ENCODE data around the gene RRBP1. TPM values are rescaled to one million over a fixed set of nuclear protein-coding genes. Genes with fewer than 3 reads are reported as not detected.

RRBP1 gene
- total RNA-seq, 4 donors from 2014 or later, result 76.5 to 162 (median 83.9) TPM

DNA sequence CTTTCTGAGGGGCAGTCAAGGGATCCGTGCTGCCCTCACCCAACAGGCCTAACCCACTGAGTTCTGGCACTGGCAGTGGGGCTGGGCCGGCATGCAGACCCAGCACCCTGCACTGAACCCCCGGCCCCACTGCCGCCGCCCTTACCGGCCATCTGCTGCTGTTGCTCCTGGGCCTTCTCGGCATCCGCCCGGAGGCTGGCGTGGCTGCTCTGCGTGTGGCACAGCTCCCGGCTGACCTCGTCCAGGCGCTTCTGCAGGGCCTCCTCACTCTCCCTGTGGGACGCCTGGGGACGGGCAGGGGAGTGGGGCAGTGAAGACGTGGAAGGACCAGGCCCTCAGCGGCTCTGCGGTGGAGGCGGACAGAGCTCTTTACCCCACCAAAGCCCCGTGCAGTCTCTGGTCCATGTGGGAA is 52.4 kb downstream of the RRBP1 start:
- H3K27ac ChIP-seq, result no peak overlapping the region
- WGBS, 2 donors, result 91 to 94% methylated on average over 20 to 21 of the region's 21 CpGs
- peaks cover 0 to 17% (median 4%) of the 10 kb centered on the region in 4 donors for H3K4me1 ChIP-seq
- no peaks in the 10 kb centered on the region for H3K27me3 ChIP-seq
- DNase-seq (ENCODE audit: low spot score in 2 of 2), result no peak
- TF ChIP-seq EP300 (IDR thresholded peaks at IDR 0.05) (no peak), POLR2A (IDR thresholded peaks at IDR 0.05) (no peak)
- TF ChIP-seq, protein P1, sequence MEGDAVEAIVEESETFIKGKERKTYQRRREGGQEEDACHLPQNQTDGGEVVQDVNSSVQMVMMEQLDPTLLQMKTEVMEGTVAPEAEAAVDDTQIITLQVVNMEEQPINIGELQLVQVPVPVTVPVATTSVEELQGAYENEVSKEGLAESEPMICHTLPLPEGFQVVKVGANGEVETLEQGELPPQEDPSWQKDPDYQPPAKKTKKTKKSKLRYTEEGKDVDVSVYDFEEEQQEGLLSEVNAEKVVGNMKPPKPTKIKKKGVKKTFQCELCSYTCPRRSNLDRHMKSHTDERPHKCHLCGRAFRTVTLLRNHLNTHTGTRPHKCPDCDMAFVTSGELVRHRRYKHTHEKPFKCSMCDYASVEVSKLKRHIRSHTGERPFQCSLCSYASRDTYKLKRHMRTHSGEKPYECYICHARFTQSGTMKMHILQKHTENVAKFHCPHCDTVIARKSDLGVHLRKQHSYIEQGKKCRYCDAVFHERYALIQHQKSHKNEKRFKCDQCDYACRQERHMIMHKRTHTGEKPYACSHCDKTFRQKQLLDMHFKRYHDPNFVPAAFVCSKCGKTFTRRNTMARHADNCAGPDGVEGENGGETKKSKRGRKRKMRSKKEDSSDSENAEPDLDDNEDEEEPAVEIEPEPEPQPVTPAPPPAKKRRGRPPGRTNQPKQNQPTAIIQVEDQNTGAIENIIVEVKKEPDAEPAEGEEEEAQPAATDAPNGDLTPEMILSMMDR (IDR thresholded peaks at IDR 0.05), result no peak
- peaks cover 2 to 100% (median 6%) of the 10 kb centered on the region in 3 donors for H3K36me3 ChIP-seq
- H3K9me3 ChIP-seq, result no peaks in the 10 kb centered on the region
- no peak overlapping the region for H3K4me3 ChIP-seq

DNA sequence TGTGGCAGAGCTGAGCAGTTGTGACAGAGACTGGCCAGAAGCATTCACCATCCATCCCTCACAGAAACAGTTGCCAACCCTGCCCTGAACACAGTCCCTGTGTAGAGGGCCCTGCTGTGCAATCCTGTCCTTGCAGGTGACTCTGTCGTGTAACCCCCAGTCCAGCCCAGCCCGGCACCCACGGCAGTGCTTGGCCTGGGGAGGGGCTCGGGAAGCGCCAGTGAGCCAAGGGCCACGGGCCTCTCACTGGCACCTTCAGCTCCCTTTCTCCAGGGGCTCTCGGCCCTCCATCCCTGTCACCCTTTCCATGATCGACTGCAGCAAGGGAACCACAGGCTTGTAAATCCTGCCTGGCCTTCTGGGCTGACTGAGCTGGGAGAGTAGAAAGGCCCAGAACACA is 53.0 kb downstream of the RRBP1 start:
- H3K9me3 ChIP-seq, result no peaks in the 10 kb centered on the region
- no peaks in the 10 kb centered on the region for H3K27me3 ChIP-seq
- no peak for DNase-seq (ENCODE audit: low spot score in 2 of 2)
- WGBS, 2 donors, result 82 to 92% methylated on average over 2 to 7 of the region's 8 CpGs
- TF ChIP-seq POLR2A (IDR thresholded peaks at IDR 0.05), result no peak
- TF ChIP-seq EP300 (IDR thresholded peaks at IDR 0.05), result no peak
- TF ChIP-seq, protein P1 (IDR thresholded peaks at IDR 0.05), result no peak
- no peak overlapping the region for H3K4me3 ChIP-seq
- peaks cover 2 to 100% (median 9%) of the 10 kb centered on the region in 3 donors for H3K36me3 ChIP-seq
- H3K4me1 ChIP-seq, result peaks cover 0 to 11% (median 1%) of the 10 kb centered on the region in 4 donors
- no peak overlapping the region for H3K27ac ChIP-seq

DNA sequence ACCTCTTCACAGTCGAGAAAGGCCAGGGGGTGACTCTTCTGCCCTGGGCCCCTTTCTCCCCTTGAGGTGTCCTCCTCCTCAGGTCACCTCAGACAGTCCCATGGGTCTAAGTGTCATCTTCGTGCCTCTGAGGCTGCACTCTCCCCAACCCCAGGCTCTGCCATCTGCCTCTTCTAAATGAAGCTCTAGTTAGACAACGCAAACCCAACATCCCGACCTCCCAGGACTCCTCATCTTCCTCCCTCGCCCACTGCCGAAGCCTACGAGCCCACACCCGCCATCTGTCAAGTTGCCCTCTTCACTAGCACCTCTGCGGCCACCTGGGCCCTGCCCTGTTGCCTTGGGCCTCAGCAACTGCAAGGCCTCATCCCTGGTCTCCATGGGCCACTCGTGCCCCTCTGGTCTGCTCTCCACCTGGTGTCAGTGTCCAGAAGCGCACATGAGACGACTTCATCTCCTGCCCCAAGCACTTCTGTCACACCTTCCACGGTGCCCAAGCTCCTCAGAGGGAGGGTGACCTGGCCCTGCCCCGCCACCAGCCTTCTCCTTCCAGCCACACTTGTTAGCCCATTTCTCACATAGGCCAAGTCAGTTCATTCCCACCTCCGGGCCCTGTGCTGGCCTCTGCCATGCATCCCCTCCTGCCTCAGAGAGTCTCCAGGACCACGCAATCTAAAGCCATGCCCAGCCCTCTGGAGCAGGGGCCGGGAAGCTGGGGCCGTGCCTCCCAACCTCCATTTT is 53.8 kb downstream of the RRBP1 start:
- H3K9me3 ChIP-seq, result no peaks in the 10 kb centered on the region
- WGBS, 2 donors, result 87 to 89% methylated on average over 18 of the region's 18 CpGs
- H3K4me1 ChIP-seq, result peaks cover 0 to 8% (median 0%) of the 10 kb centered on the region in 4 donors
- TF ChIP-seq POLR2A (IDR thresholded peaks at IDR 0.05), result no peak
- TF ChIP-seq, protein P1 (IDR thresholded peaks at IDR 0.05), result no peak
- no peak for TF ChIP-seq EP300 (IDR thresholded peaks at IDR 0.05)
- peak overlapping the region in 1 of 4 donors; percentile 35 for H3K27ac ChIP-seq
- H3K36me3 ChIP-seq, result peaks cover 2 to 100% (median 13%) of the 10 kb centered on the region in 3 donors
- H3K27me3 ChIP-seq, result no peaks in the 10 kb centered on the region
- DNase-seq (ENCODE audit: low spot score in 2 of 2), result no peak
- no peak overlapping the region for H3K4me3 ChIP-seq

DNA sequence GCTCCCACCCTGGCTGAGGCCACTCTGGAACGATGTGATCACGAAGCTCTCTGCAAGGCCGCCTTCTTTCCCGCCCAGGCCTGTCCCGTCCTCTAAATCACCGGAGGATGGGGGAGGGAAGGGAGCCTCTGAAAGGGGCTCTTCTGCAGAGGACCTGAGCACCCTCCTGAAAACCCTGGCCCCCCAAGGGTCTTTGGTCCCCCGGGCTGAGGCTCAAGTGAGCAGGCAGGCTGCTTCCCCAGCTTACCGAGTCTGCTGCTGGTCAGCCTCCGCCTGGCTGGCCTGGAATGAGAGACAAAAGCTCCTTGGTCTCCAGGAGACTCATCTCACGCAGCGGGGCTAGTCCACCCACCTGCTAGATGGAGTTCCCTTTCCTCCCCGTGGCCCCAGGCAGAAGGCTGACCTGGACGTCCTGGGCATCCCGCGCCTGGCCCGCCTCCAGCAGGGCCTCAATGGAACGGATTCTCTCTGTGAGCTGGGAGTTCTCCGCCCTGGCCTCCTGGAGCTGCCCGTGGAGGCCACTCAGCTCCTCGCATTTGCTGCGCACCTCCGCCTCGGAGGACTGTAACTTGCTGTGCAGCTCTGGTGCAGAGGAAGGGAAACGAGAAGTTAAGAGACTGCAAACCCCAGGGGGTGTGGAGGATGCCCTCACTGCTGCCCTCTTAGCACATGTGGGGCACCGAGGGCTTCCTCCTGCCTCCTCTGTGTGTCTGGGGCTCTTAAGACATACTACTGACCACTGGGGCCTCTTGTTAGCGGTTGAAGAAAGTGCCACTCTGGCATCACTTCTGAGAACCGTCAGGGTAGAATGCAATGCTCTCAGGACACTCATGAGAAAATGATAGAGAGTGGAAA is 54.7 kb downstream of the RRBP1 start:
- Histone ChIP-seq H3K27me3 (no peaks in the 10 kb centered on the region), H3K36me3 (peaks cover 2 to 100% (median 16%) of the 10 kb centered on the region in 3 donors), H3K27ac (peak overlapping the region in 1 of 4 donors; percentile 43), H3K4me1 (peaks cover 0 to 8% (median 0%) of the 10 kb centered on the region in 4 donors), H3K4me3 (no peak overlapping the region), H3K9me3 (no peaks in the 10 kb centered on the region)
- TF ChIP-seq POLR2A (IDR thresholded peaks at IDR 0.05), result no peak
- TF ChIP-seq EP300 (IDR thresholded peaks at IDR 0.05), result no peak
- TF ChIP-seq, protein P1 (IDR thresholded peaks at IDR 0.05), result no peak
- WGBS, 2 donors, result 75 to 80% methylated on average over 26 to 27 of the region's 27 CpGs
- DNase-seq (ENCODE audit: low spot score in 2 of 2), result no peak
